ENCODE results near the gene CIZ1. TPM values are rescaled to one million over a fixed set of nuclear protein-coding genes. Genes with fewer than 3 reads are reported as not detected.

The CIZ1 gene
- total and polyA plus RNA-seq, 9 of the 15 experiments (the other 6 are each of a cell fraction or from before 2014, with no cell fraction given): 6.6 to 329 (median 87.8) TPM

GRCh38 chr9:128122809-128123175 is 68.6 kb downstream of the CIZ1 start:
- POLR2A ChIA-PET: no interaction called here
- Histone ChIP-seq H3K4me1 (replicated peaks in 1 of 2; ENCODE audit: control insufficient read depth in 2 of 2, insufficient read depth in 2 of 2, low read length in 2 of 2) (peaks cover 15 to 56% of the 10 kb centered on the region in 2 experiments), H4K20me1 (replicated peaks; ENCODE audit: control insufficient read depth, insufficient read depth, low read length) (peaks cover 8% of the 10 kb centered on the region; the same call in 1 of the 2 replicates), H3K79me2 (ENCODE audit: control insufficient read depth, insufficient read depth, low read length) (peaks cover 36% of the 10 kb centered on the region), H3K4me3 (no peak overlapping the region), H3K27ac (ENCODE audit: extremely low read depth, low read depth, low read length) (no peak overlapping the region), H3K9me1 (ENCODE audit: control insufficient read depth, insufficient read depth, low read length) (no peaks in the 10 kb centered on the region), H3K4me2 (ENCODE audit: insufficient read depth, low read length) (no peak overlapping the region), H3K36me3 (ENCODE audit: control insufficient read depth, insufficient read depth, low read length) (peaks cover 62% of the 10 kb centered on the region), H3K9ac (ENCODE audit: insufficient read depth in 1 of 2, low read depth in 2 of 2, low read length in 2 of 2) (no peak overlapping the region), H3K9me3 (replicated peaks; ENCODE audit: control insufficient read depth, insufficient read depth, low read depth, low read length) (no peaks in the 10 kb centered on the region), H2AFZ (ENCODE audit: low read depth, low read length) (no peak overlapping the region), H3K27me3 (ENCODE audit: control insufficient read depth in 2 of 2, insufficient read depth in 2 of 2, low read length in 2 of 2) (no peaks in the 10 kb centered on the region)
- 95% methylated on average over 18 of the region's 24 CpGs for WGBS (ENCODE audit: insufficient coverage, low coverage, missing lambda C conversion rate)
- BruUV-seq (replicated peaks): no TSS peak
- DNase-seq (ENCODE audit: extremely low read depth in 1 of 4, low spot score in 3 of 4) (no peak), FAIRE-seq (no peak), ATAC-seq (no peak)
- CTCF ChIA-PET (ENCODE audit: low intra/inter-chr PET ratio): interaction anchor here (0.6 kb wide), 1 partner anchor 180 kb away, joined by 3 read pairs; no protein-coding TSS in a partner anchor
- in situ Hi-C loops (cut with MboI) (no loop called here), intact Hi-C loops (cut with micrococcal nuclease) (loop anchor here (10.0 kb wide), 2 partner anchors 72 to 152 kb away; partner anchors contain the start of genes CIZ1, GOLGA2 and SWI5)
- TF ChIP-seq RBFOX2 (IDR thresholded peaks at IDR 0.05; ENCODE audit: low read depth, low read length) (peak; percentile 51), HMGN3 (IDR thresholded peaks at IDR 0.05; ENCODE audit: borderline replicate concordance, extremely low read depth, insufficient read length, low read depth, low read length) (no peak), FOXO4 (CRISPR knock-in tag; IDR thresholded peaks at IDR 0.05) (no peak), ZFP30 (CRISPR knock-in tag; IDR thresholded peaks at IDR 0.05; ENCODE audit: borderline replicate concordance) (no peak), ZNF586 (CRISPR knock-in tag; conservative IDR thresholded peaks at IDR 0.05) (no peak), POLR2G (IDR thresholded peaks at IDR 0.05; ENCODE audit: low read depth, low read length) (peak; percentile 44; the same call in 1 of the 2 replicates), CTCFL (IDR thresholded peaks at IDR 0.05; ENCODE audit: borderline replicate concordance, insufficient read depth, low read depth, low read length, poor library complexity, severe bottlenecking) (no peak), NONO (IDR thresholded peaks at IDR 0.05; ENCODE audit: low read depth in 2 of 2, low read length in 1 of 2) (no peak), HMBOX1 (IDR thresholded peaks at IDR 0.05) (no peak), RAD21 (CRISPR knock-in tag; conservative IDR thresholded peaks at IDR 0.05 in 1 of 2, IDR thresholded peaks at IDR 0.05 in 1 of 2) (no peak), RBM39 (optimal IDR thresholded peaks at IDR 0.05; ENCODE audit: low read depth, low read length) (no peak), MTA3 (IDR thresholded peaks at IDR 0.05; ENCODE audit: borderline replicate concordance) (no peak), C11orf30 (IDR thresholded peaks at IDR 0.05; ENCODE audit: low read depth) (no peak), ELF2 (CRISPR knock-in tag; IDR thresholded peaks at IDR 0.05) (no peak), POLR2AphosphoS2 (IDR thresholded peaks at IDR 0.05; ENCODE audit: low read length) (no peak), TFAP4 (CRISPR knock-in tag; IDR thresholded peaks at IDR 0.05; ENCODE audit: borderline replicate concordance) (no peak)

Measured in K562 (cell line).